HG03460 (cell line): ENCODE results near the gene AP2M1.

Experiments
- ATAC-seq: cut with Tn5 transposase; IDR thresholded peaks from one replicate; pipeline ENCODE4 v1.9.1; 2021; ENCODE audit not compliant: unreplicated experiment

Gene AP2M1

GRCh38 chr3:184177767-184178306 is 3.2 kb downstream of the AP2M1 start:
- ATAC-seq = no peak

- ATAC-seq = no peak
Observed at GRCh38 chr3:184178521-184179138, 4.0 kb downstream of the AP2M1 start.

- ATAC-seq = no peak
Observed at GRCh38 chr3:184180165-184180564, 5.5 kb downstream of the AP2M1 start.

GRCh38 chr3:184181596-184181995 is 6.9 kb downstream of the AP2M1 start:
- no peak for ATAC-seq

- no peak for ATAC-seq
Observed at GRCh38 chr3:184183679-184184078, 9.0 kb downstream of the AP2M1 start.

- ATAC-seq = no peak
Observed at GRCh38 chr3:184184546-184185230, 10.0 kb downstream of the AP2M1 start.

- ATAC-seq = peak; percentile 89
Observed at GRCh38 chr3:184185461-184186183, 11.0 kb downstream of the AP2M1 start.

- peak; percentile 25 for ATAC-seq
Observed at GRCh38 chr3:184186184-184186901, 11.7 kb downstream of the AP2M1 start, which contains the start of gene ABCF3. Gene ABCF3 (plus strand): TSS chr3:184186199. CDS start chr3:184186208, 9 bp downstream.

- ATAC-seq = no peak
Observed at GRCh38 chr3:184186902-184187207, 12.2 kb downstream of the AP2M1 start.

GRCh38 chr3:184188080-184188479 is 13.4 kb downstream of the AP2M1 start:
- ATAC-seq = no peak

GRCh38 chr3:184189421-184189820 is 14.8 kb downstream of the AP2M1 start:
- no peak for ATAC-seq

GRCh38 chr3:184192889-184193288 is 18.2 kb downstream of the AP2M1 start:
- no peak for ATAC-seq

- no peak for ATAC-seq
Observed at GRCh38 chr3:184193991-184194539, 19.4 kb downstream of the AP2M1 start.

GRCh38 chr3:184196536-184196935 is 21.9 kb downstream of the AP2M1 start:
- ATAC-seq = no peak

- ATAC-seq = no peak
Observed at GRCh38 chr3:184198509-184198908, 23.9 kb downstream of the AP2M1 start.

GRCh38 chr3:184200825-184201224 is 26.2 kb downstream of the AP2M1 start:
- no peak for ATAC-seq

GRCh38 chr3:184203526-184203925 is 28.9 kb downstream of the AP2M1 start:
- ATAC-seq = no peak

GRCh38 chr3:184209146-184209923 is 34.7 kb downstream of the AP2M1 start:
- no peak for ATAC-seq

GRCh38 chr3:184211297-184211696 is 36.6 kb downstream of the AP2M1 start:
- ATAC-seq = no peak

GRCh38 chr3:184211718-184212117 is 37.1 kb downstream of the AP2M1 start:
- no peak for ATAC-seq
